Left ventricle myocardium inferior (tissue), 1 donor: Measurements from ENCODE around the gene FASTKD3. TPM values are rescaled to one million over a fixed set of nuclear protein-coding genes. Genes with fewer than 3 reads are reported as not detected.

ENCODE experiments used
- DNase-seq: peaks from one replicate; pipeline ENCODE4 v3.0.0-alpha.2; 2020
- H3K27ac ChIP-seq: fragments of 200-600 bp; replicated peaks from 2 replicates; pipeline ENCODE4 v1.8.0; 2021
- H3K27me3 ChIP-seq: fragments of 200-600 bp; 2 replicates; pipeline ENCODE4 v1.8.0; 2021; ENCODE audit warnings: low read depth
- H3K36me3 ChIP-seq: fragments of 200-600 bp; 2 replicates; pipeline ENCODE4 v1.8.0; 2021
- H3K4me1 ChIP-seq: fragments of 200-600 bp; 2 replicates; pipeline ENCODE4 v1.8.0; 2021
- H3K4me3 ChIP-seq: fragments of 200-600 bp; 2 replicates; pipeline ENCODE4 v1.8.0; 2021; ENCODE audit warnings: mild to moderate bottlenecking, moderate library complexity
- H3K9me3 ChIP-seq: fragments of 200-600 bp; replicated peaks from 2 replicates; pipeline ENCODE4 v1.8.0; 2021
- intact Hi-C: fragments of 100-400 bp; cut with micrococcal nuclease; formaldehyde crosslinking; loops from one replicate; pipeline ENCODE4 v1.11.0; 2022
- total RNA-seq: library from RNA; stranded (reverse); fragmentation: NEBNext Ultra II Directional; extraction: Animal tissue kit (Norgen Biotek cat#: 25700); gene quantifications from one replicate; pipeline ENCODE4 v1.2.1, GENCODE V29; 2021
- TF ChIP-seq, protein P1 (sequence below): fragments of 200-600 bp; IDR thresholded peaks from 2 replicates; pipeline ENCODE4 v1.8.0; 2021; ENCODE audit warnings: antibody characterized with exemption, mild to moderate bottlenecking, borderline replicate concordance
- donor health status: DM: no; HTN: yes; CAD: no; lungs with severe emphysema.

The FASTKD3 gene
- total RNA-seq, 1 donor from 2014 or later = 5.8 TPM

DNA sequence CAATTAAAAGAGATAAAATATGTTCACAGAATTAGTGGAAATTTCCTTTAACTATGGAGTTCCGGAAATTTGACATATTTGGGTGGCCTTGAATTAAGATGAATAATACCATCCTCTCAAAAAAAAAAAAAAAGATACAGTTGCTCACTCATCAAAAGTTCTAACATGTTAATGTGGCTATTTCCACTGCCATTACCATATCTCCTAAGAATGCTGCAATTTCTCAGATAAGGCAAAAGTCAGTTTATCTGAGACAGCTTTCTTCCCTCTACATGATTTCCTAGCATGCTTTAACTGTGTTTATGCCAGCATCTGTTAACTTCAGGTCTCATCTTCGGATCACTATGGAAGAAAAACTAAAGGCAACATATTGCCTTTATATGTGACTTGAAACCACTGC lies 2.6 kb downstream of the FASTKD3 start:
- H3K9me3 ChIP-seq = no peaks in the 10 kb centered on the region
- intact Hi-C loops = no loop called here
- peaks cover 39% of the 10 kb centered on the region for H3K36me3 ChIP-seq
- DNase-seq = no peak
- no peak overlapping the region for H3K27ac ChIP-seq
- no peak overlapping the region for H3K4me3 ChIP-seq
- H3K27me3 ChIP-seq = no peaks in the 10 kb centered on the region
- peaks cover 49% of the 10 kb centered on the region for H3K4me1 ChIP-seq
- TF ChIP-seq, protein P1, sequence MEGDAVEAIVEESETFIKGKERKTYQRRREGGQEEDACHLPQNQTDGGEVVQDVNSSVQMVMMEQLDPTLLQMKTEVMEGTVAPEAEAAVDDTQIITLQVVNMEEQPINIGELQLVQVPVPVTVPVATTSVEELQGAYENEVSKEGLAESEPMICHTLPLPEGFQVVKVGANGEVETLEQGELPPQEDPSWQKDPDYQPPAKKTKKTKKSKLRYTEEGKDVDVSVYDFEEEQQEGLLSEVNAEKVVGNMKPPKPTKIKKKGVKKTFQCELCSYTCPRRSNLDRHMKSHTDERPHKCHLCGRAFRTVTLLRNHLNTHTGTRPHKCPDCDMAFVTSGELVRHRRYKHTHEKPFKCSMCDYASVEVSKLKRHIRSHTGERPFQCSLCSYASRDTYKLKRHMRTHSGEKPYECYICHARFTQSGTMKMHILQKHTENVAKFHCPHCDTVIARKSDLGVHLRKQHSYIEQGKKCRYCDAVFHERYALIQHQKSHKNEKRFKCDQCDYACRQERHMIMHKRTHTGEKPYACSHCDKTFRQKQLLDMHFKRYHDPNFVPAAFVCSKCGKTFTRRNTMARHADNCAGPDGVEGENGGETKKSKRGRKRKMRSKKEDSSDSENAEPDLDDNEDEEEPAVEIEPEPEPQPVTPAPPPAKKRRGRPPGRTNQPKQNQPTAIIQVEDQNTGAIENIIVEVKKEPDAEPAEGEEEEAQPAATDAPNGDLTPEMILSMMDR = no peak

DNA sequence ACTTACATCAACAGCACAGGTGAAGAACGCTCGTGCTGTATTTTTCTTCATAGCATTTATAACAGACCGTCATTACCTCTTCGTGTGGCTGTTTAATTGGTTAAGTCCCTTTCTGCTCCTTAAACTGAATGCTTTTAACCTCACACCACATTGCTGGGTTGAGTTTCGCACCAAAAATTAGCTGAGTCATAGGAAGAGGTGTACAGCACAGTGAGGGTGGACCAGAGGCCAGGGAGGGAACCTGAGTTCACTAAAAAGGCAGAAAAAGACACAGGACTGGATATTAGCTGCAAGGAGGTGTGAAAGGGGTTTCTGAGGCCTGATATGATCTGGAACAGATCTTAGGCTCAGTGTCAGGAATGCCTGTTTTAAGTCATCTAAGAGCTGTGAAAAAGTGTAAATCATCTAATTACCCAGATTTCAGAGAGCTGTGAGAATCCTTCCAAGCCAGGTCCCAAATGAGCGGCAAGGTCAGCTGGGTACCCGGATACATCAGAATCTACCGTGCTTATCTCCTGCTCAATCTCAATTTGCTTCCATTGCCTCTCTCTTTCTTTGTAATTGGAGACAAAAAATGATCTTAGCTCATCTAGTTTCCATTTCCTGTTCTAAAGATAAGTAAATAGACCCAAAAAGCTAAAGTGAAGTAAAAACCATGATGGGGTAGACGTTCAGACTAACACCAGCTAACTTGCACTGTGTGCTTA lies 10.8 kb downstream of the FASTKD3 start:
- Histone ChIP-seq H3K36me3 (peaks cover 47% of the 10 kb centered on the region), H3K4me1 (no peaks in the 10 kb centered on the region), H3K27me3 (no peaks in the 10 kb centered on the region), H3K9me3 (no peaks in the 10 kb centered on the region), H3K27ac (no peak overlapping the region), H3K4me3 (no peak overlapping the region)
- intact Hi-C loops = no loop called here
- TF ChIP-seq, protein P1 = no peak
- DNase-seq = no peak

DNA sequence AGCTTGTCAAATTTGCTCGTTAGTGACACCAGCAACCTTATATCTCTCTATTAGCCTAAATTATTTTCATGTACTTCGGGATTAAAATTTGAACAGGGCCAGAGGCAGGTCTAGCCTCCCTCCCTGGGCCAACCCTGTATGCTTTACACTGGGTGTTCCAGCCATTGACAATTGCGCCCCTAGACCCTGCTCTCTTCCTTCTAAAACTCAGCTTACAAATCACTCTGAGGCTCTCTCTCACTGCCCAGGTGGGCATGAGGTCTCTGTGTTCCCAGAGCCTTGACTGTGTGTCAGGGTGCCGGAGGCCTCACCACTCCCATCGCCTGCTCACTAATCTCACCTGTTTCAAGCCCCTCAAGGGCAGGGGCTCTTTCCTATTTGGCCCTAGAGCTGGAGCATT lies 11.5 kb downstream of the FASTKD3 start:
- Histone ChIP-seq H3K4me3 (no peak overlapping the region), H3K4me1 (no peaks in the 10 kb centered on the region), H3K27ac (no peak overlapping the region), H3K27me3 (no peaks in the 10 kb centered on the region), H3K9me3 (no peaks in the 10 kb centered on the region), H3K36me3 (peaks cover 41% of the 10 kb centered on the region)
- TF ChIP-seq, protein P1 = no peak
- DNase-seq = no peak
- intact Hi-C loops = no loop called here

DNA sequence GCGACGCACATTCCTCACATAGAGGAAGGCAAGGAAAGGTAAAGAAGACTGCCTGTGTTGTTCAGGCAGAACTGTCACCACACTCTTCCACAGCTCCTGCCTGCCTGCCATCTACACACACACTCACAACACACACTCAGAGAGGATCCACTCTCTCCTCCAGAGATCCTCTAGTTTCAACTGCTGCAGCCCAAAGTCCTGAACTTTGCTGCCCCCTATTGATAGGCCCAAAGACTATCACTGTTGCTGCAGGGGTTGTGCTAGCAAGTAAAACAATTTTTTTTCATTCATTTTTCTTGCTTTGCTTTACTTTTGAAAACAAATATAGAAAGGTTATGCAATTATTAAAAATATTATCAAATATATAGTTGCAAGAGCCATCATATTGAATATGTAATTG lies 12.0 kb downstream of the FASTKD3 start:
- Histone ChIP-seq H3K27ac (no peak overlapping the region), H3K36me3 (peaks cover 36% of the 10 kb centered on the region), H3K9me3 (no peaks in the 10 kb centered on the region), H3K4me1 (no peaks in the 10 kb centered on the region), H3K4me3 (no peak overlapping the region), H3K27me3 (no peaks in the 10 kb centered on the region)
- TF ChIP-seq, protein P1 = peak; percentile 75
- intact Hi-C loops = no loop called here
- DNase-seq = no peak

DNA sequence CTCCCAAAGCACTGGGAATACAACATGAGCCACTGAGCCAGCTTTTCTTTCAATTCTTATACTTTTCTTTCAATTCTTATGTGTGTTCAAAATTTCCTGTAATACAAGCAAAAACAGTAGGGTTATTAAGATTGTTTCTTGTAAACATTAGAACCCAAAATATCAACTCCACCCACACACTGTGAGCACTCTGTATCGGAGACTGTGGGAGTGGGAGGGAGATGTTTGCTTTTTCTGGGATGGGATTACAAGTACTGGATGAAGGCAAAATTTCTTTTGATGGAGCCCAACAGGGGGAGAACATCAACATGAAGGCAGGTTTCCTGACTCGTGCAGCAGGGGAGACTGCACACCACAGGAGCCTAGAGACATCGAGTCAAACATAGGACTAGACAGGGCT lies 13.2 kb downstream of the FASTKD3 start:
- intact Hi-C loops = no loop called here
- TF ChIP-seq, protein P1 = no peak
- DNase-seq = no peak
- Histone ChIP-seq H3K27ac (no peak overlapping the region), H3K9me3 (no peaks in the 10 kb centered on the region), H3K36me3 (peaks cover 23% of the 10 kb centered on the region), H3K4me3 (no peak overlapping the region), H3K27me3 (peaks cover 10% of the 10 kb centered on the region), H3K4me1 (peaks cover 5% of the 10 kb centered on the region)
